ENCODE results near the gene LSG1. TPM values are rescaled to one million over a fixed set of nuclear protein-coding genes. Genes with fewer than 3 reads are reported as not detected.

LSG1 gene
- total and polyA plus RNA-seq, 10 of the 15 experiments (the other 5 are each of a cell fraction or from before 2014, with no cell fraction given): 14.3 to 75.6 (median 54.4) TPM

- TF ChIP-seq ZBTB11 (CRISPR knock-in tag; IDR thresholded peaks at IDR 0.05): no peak
- 0 out of 4 replicates have a peak, but pooled peaks of 1 of the 2 experiments have one; percentile 13 for TF ChIP-seq BHLHE40 (IDR thresholded peaks at IDR 0.05; ENCODE audit: borderline replicate concordance in 1 of 2, low read depth in 2 of 2, low read length in 1 of 2)
- peak; percentile 69 to 70; a peak in 3 of 4 replicates for TF ChIP-seq IKZF2 (IDR thresholded peaks at IDR 0.05)
- TF ChIP-seq SREBF2 (IDR thresholded peaks at IDR 0.05; ENCODE audit: low read length): no peak
- TF ChIP-seq TCF3 (IDR thresholded peaks at IDR 0.05; ENCODE audit: borderline replicate concordance, insufficient read depth, low read depth, low read length): no peak
- no peak for TF ChIP-seq EED (IDR thresholded peaks at IDR 0.05; ENCODE audit: low read depth)
- peak; percentile 81 for TF ChIP-seq CREM (IDR thresholded peaks at IDR 0.05; ENCODE audit: low read depth)
- no peak for TF ChIP-seq STAT1 (conservative IDR thresholded peaks at IDR 0.05)
- TF ChIP-seq POLR2AphosphoS2 (IDR thresholded peaks at IDR 0.05; ENCODE audit: low read depth, low read length): no peak
- TF ChIP-seq SRF (IDR thresholded peaks at IDR 0.05; ENCODE audit: low read depth in 2 of 2, low read length in 2 of 2): no peak
- TF ChIP-seq HDAC2 (IDR thresholded peaks at IDR 0.05): no peak
- peak; percentile 95 for TF ChIP-seq JUNB (IDR thresholded peaks at IDR 0.05)
- TF ChIP-seq GABPA (IDR thresholded peaks at IDR 0.05; ENCODE audit: low read depth): peak; percentile 18; the same call in 1 of the 2 replicates
- TF ChIP-seq ZZZ3 (IDR thresholded peaks at IDR 0.05; ENCODE audit: control insufficient read depth, insufficient read length, low read depth): no peak
- TF ChIP-seq SP1 (IDR thresholded peaks at IDR 0.05; ENCODE audit: low read depth, low read length): no peak
- no peak for TF ChIP-seq SMC3 (IDR thresholded peaks at IDR 0.05; ENCODE audit: borderline replicate concordance, low read length)
- TF ChIP-seq TCF7 (IDR thresholded peaks at IDR 0.05; ENCODE audit: borderline replicate concordance): no peak
- TF ChIP-seq HDAC6 (IDR thresholded peaks at IDR 0.05; ENCODE audit: unreplicated experiment): no peak
- no peak for TF ChIP-seq POU2F2 (IDR thresholded peaks at IDR 0.05; ENCODE audit: borderline replicate concordance, low read depth, low read length)
- no peak for TF ChIP-seq SMAD5 (IDR thresholded peaks at IDR 0.05; ENCODE audit: low read depth)
- no peak for TF ChIP-seq ZNF687 (IDR thresholded peaks at IDR 0.05)
- TF ChIP-seq HSF1 (IDR thresholded peaks at IDR 0.05; ENCODE audit: low read depth, low read length): no peak
- no peak for TF ChIP-seq RCOR1 (conservative IDR thresholded peaks at IDR 0.05; ENCODE audit: low read depth, low read length)
These were observed 17.5 kb downstream of the LSG1 start (continued) for GRCh38 chr3:194654443-194654842.
